Smooth muscle cell of the brain vasculature (primary cell): Measurements from ENCODE around the gene STING1.
"Not testable (repeated sequence)": the region's sequence is repeated elsewhere in the genome, so short reads cannot be mapped to it uniquely, and the experiment has no call there.

Experiments
- DNase-seq: peaks from one replicate; pipeline ENCODE4 v3.0.0-alpha.2; 2012; ENCODE audit warnings: low read depth, low spot score

The STING1 gene

DNA sequence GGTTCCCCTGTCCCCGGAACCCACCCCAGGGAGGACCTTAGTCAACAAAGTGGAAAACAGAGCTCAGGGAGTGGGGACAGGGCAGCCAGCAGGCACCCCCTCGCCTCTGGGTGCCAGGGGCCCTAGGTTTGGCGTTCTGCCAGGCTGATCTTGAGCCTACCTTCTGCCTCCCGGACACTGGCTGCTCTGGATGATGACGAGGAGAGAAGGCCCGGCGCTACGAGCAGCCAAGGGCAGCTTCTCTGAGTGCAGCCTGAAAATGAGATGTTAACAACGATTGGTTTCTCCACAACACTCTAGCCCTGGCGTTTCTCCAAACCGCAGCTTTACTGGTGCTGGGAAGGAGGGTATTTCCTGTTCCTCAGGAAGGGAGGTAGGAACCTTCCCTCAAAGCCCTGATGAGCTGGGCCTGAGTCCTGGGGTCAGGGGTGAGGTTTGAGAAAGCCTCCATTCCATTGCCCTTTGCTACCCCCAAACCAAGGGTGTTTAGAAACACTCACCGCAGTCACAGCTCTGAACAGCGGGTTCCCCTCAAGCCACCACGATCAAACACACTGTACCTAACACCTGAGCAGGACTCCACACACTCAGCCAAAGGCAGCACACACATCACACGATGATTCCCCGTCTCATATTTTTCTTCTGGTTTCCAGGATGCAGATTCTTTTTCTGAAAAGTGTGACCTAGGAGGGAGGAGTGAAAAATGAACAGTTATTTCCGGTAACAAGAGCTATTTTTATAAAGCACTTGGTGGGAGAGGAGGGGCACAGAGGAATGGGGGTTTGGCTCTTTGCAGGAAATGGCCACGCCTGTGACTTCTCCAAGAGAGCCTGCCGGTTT lies at the start of gene STING1:
STING1 (minus strand) TSS at position 709 of the 840 bp plus-strand sequence. CDS start 1,054 bp downstream, outside the sequence.
- peak; percentile 96 for DNase-seq

DNA sequence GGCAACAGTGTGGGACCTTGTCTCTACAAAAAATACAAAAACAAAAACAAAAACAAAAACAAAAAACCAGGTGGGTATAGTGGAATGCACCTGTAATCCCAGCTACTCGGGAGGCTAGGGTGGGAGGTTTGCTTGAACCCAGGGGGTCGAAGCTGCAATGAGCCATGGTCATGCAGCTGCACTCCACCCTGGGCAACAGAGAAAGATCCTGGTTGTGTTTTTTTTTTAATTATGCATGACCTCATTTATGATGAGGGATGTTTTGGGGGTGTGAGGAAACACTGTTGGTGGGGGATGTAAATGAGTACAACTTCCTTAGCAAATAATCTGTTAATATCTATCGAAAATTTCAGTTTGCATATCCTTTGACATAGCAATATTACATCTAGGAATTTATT lies 49.2 kb upstream of the STING1 start:
- DNase-seq: no peak

DNA sequence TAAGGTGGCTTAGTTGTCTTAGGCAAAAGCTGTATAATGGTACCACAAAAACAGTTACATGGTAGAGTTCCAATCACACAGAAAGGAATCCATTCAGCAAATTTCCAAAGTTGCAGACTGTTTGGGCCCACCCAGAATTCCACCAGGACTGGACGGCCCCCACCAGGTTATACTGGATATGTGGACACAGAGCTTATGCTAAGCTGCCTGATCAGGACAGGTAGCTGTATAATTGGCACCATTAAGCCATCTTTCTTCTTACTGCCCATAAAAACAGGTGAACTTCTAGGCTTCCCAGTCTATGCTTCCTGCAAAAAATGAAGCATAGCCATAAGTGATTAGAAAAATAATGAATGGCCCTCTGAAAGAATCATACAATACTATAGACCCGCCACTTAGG lies 47.5 kb upstream of the STING1 start:
- DNase-seq: not testable (repeated sequence)

DNA sequence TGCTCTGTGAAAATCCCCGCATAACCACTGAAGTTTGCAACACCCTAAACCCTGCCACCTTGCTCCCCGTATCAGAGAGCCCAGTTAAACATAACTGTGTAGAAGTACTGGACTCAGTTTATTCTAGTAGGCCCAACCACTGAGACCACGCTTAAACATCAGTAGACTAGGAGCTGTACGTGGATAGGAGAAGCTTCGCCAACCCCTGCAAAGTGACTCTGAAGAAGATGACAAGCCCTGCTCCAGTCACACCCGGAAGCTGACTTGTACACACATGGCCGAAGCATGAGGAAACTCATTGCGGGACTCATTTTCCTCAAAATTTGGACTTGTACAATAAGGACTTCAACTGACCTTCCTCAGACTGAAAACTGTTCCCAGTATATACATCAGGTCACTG lies 46.1 kb upstream of the STING1 start:
- DNase-seq: not testable (repeated sequence)

DNA sequence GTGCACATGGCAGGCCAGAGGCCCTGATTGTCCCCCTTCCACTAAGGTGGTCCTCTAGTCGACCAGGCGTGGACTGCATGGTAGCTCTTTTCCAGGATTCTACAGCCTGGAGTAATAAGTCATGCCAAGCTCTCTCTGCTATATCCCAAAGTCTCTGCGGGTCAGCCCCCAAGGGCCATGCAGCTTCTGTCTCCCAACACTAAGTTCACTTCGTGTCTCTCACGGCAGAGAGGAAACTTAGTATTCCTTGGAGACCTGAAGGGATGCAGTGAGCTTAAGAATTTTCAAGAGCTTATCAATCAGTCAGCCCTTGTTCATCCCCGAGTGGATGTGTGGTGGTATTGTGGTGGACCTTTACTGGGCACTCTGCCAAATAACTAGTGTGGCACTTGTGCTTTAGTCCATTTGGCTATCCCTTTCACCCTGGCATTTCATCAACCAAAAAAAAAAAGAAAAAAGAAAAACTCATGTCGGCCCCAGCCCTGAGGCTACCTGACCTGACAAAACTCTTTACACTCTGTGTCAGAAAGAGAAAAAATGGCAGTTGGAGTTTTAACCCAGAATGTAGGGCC lies 45.4 kb upstream of the STING1 start:
- DNase-seq: not testable (repeated sequence)

DNA sequence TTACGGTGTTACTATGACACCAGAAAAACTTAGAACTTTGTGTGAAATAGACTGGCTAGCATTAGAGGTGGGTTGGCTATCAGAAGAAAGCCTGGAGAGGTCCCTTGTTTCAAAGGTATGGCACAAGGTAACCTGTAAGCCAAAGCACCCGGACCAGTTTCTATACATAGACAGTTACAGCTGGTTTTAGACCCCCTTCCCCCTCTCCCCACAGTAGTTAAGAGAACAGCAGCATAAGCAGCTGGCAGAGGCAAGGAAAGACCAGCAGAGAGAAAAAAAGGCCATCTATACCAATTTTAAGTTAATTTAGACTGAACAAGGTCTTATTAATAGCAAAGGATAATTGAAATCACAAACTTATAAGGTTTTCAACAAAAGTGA lies 44.5 kb upstream of the STING1 start:
- DNase-seq: not testable (repeated sequence)

DNA sequence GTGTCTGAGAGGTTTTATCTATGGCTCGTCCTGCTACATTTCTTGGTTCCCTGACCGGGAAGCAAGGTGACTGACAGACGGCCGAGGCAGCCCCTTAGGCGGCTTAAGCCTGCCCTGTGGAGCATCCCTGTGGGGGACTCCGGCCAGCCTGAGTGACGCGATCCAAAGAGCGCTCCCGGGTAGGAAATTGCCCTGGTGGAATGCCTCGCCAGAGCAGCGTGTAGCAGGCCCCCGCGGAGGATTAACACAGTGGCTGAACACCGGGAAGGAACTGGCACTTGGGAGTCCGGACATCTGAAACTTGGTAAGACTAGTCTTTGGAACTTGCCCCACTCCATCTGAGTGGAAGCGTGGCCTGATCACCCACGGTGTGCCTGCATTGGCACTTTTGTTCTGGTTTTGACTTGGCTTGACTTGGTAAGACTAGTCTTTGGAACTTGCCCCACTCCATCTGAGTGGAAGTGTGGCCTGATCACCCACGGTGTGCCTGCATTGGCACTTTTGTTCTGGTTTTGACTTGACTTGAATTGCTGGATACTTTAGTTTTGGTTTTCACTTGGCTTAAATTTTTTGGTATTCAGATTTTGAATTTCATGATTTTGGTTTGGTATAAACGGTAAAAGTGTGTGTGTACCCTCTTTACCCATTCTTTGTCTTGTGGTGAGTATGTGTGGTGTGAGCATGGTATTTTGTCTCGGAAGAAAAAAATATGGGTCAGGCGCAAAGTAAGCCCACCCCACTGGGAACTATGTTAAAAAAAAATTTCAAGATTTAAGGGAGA lies 43.9 kb upstream of the STING1 start:
- not testable (repeated sequence) for DNase-seq

DNA sequence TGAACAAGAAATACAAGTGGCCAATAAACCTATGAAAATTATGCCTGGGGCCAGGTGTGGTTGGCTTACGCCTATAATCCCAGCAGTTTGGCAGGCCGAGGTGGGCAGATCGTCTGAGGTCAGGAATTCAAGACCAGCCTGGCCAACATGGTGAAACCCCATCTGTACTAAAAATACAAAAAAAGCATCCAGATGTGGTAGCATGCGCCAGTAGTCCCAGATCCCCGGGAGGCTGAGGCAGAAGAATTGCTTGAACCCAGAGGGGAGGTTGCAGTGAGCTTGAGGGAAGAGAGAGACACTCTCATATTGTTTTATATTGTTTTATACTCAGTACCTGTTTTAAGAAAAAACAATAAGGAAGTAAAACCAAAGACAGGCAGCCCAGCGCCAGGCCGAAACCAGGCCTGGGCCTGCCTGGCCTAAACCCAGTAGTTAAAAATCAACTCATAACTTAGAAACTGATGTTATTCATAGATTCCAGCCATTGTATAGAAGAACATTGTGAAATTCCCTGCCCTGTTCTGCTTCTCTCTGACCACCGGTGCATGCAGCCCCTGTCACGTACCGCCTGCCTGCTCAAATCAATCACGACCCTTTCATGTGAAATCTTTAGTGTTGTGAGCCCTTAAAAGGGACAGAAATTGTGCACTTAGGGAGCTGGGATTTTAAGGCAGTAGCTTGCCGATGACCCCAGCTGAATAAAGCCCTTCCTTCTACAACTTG lies 43.2 kb upstream of the STING1 start:
- DNase-seq: not testable (repeated sequence)

DNA sequence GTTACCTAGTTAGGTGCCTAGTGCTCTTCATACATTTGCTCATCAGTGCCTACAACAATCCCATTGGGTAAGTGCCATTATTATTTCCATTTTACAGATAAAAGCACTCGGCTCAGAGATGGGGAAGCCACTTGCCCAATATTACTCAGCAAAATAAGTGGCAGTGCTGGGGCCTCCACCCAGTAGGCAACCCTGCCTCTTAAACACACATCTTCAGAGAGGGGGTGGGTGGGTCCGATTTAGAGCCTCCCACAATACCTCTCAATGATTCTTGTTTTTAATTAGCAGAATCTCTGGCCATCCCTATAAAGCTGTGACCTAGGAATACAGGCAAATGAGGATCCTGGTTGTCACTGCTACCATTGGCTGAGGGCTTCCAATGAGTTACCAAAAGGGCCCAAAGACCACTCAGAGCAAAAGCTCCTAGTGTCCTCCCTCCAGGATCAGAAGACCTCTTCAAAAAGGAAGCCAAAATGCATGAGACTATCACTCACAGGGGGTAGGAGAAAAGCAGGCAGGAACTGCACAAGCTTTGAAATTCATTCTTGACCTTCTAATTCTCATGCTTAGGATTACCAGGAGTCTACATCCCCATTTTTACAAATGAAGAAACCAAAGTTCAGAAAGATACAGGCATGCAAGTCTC lies 42.5 kb upstream of the STING1 start:
- no peak for DNase-seq

DNA sequence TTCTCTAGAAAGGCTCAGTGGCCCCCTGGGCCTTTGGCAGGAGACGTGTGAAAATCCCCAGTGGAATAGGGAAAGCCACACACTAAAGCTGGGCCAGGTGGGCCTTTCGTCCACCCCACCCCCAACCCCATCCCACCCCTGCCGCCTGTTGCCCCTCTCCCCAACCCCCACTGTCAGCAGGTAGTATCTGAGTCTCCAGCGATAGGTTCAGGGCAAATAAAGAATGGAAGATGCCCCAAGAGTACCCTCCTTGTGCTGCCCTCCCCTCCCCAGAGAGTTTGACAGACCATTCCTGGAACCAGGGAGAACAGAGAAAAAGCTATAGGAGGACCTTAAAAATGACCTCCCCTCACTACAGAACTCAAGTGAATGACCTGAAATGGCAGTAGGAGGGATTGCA lies 41.9 kb upstream of the STING1 start:
- no peak for DNase-seq

DNA sequence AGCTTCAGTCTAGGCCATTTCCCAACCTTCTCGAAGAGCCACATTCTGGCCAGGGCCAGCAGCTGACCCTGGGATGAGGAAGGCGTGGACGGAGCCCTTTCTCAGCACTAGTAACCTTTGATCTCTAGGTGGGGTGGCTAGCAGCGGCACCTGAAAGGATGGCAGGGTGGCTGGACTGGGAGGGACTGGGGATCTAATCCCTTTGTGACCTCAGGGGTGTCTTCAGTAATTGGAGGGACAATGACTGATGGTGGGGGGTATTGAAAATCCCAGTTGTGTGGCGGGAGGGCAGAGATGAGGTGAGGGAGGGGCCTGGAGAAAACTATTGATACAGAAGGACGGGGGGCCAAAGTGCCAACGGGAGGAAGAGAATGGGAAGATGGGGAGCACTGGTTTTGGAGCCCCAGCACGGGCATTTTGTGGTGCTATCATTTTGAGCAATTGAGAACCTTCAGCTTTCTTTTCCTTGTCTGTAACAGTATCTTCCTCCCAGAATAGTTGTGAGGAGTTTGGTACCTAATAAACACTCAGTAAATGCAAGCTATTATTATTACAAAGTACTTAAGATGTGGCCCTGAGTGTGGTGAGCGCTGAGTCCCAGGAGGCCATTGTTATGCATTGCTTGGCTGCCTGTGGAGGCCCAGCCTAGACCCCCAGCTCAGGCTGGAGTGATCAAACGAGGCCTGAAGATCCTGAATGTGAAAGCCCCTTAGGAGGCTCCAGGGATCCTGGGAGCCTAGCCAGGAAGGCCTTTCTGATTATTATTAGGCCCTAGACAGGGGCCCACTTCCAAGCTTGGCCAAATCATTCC lies 41.3 kb upstream of the STING1 start:
- DNase-seq: no peak

DNA sequence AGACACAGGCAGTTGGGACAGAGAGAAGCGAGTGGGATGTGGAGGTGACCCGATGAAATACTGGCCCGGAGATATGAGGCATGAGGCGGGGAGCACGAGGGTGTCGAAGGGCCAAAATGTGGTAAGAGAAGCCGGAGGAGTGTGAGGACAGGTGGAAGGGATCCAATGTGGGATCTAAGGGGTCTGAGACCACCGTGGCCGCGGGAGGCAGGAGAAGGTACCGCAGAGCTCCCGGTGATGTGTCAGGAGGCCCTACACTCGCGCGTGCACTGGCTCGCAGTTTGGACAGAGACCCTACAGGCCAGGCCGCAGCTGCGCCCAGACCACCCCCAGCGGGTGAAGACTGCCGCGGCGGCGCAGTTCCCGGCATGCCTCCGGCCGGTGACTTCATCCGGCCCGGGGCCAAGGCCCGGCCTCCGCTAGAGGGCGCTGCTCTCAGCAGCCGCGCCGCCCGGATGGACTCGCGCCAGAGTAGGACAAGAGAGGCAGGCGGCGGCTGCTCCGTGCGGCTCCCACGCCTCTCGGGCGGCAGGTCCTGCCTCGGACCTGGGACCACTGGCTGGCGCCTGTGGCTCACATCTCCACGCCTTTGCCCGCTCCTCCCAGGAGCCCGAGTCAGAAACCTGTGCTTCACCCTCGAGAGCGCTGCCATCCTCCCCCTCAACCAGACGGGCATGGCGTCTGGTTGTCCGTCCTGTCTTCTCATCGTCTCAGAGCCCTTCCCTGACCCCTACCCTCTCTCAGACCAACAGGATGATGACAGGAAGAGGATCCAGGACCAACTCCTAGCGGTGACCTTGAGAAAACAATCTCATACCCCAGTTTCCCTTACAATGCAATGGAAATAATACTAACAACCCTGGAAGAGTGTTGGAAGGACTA lies 35.4 kb upstream of the STING1 start:
- peak; percentile 72 for DNase-seq

DNA sequence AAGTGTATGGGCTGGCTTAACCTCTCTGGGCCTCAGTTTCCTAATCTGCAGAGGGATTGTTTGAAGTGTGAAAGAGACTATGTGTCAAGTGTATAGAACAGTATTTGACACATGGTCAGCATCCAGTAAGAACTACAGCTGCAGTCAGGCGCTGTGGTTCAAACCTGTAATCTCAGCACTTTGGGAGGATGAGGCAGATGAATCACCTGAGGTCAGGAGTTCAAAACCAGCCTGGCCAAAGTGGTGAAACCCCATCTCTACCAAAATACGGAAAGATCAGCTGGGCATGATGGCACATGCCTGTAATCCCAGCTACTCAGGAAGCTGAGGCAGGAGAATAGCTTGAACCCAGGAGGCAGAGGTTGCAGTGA lies 31.9 kb upstream of the STING1 start:
- DNase-seq: no peak

DNA sequence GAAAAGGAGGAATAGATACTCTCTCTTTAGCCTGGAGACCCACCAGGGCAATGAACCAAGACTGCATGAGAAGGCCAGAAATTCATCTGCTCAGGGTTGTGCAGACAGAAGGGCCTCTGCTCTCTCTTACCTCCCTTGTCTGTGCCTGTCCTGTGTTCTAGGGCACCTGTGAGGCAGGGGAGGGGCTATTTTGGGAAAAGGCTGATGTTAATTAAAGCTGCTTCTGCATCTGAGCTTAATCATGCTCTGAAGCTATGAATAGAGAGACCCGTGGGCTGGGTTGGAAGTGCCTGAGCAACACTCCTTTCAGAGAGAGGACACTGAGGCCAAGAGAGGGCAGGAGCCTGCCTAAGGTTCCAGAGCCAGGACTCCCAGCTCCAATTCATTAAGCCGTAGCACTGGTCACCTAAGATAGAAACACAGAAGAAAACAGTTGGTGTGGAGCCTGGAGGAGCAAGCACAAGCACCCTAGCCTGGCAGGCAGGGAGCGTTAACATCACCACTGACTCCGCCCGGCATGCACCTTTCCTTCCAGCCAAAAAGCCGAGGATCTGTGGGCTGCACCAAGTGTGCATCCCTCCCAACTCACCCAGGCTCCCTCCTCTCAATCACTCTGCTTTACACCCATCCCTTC lies 31.4 kb upstream of the STING1 start:
- DNase-seq: no peak

DNA sequence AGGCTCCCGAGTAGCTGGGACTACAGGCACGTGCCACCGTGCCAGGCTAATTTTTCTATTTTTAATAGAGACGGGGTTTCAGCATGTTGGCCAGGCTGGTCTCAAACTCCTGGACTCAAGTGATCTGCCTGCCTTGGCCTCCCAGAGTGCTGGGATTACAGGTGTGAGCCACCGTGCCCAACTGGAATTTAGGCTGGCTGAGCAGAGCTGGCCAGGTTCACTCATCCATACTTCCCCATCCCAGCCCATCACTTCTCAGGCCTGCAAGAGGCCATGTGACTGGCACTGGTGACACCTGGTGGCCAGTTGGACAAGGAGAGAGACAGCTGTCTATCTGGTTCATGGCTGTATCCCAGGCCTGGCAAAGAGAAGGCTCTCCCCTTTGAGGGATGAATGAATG lies 30.9 kb upstream of the STING1 start:
- peak; percentile 70 for DNase-seq

DNA sequence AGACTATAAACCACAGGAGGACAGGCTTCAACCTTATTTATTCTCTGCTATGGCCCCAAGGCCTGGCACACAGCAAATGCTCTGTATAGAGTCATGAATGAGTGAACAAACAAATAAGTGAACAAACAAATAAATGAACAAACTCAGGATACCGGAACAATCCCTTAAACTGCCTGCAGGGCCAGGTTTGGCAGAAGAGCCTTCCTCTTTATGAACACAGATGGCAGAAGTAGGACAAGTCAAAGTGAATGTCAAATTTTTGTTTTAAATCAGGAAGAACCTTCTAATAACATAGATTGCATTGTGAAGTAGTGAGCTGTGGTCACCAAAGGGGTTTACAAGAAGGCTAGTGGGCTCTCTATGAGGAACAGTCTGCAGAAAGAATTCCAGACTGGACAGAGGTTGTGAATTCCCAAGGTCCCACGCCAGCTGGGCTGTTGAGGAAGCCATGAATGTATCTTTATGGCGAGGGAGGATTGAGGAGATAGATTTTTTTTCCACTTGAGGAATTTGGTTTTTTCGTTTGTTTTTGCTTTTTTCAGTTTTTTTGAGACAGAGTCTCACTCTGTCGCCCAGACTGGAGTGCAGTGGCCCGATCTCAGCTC lies 30.3 kb upstream of the STING1 start:
- DNase-seq: no peak

DNA sequence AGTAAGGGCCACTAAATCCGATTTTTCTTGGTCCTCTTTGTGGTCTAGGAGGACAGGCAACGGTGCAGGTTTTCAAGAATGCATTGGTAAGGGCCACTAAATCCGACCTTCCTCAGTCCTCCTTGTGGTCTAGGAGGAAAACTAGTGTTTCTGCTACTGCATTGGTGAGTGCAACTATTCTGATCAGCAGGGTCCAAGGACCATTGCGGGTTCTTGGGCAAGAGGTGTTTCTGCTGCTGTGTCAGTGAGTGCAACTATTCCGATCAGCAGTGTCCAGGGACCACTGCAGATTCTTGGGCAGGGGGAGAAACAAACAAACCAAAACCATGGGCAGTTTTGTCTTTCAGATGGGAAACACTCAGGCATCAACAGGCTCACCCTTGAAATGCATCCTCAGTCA lies 22.2 kb upstream of the STING1 start:
- not testable (repeated sequence) for DNase-seq

DNA sequence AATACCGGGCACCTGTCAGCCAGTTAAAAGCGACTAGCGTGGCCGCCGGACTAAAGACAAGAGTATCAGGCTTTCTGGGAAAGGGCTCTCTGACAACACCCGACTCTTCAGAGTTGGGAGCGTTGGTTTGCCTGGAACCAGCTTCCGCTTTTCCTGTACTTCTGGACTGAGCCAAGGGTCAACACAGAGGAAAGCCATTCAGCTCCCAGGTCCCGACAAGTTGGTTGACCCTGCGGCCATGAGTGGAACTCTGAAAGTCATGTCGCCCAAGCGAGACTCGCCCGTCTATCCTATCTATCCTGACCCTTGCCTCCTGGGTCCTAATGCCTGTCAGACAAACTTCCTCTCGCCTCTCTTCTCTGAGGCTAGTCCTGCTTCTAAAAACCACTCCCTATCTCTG lies 21.3 kb upstream of the STING1 start:
- not testable (repeated sequence) for DNase-seq
